Endothelial cell (in vitro differentiated cells): ENCODE results near the gene MVB12A. TPM values are rescaled to one million over a fixed set of nuclear protein-coding genes. Genes with fewer than 3 reads are reported as not detected.

ENCODE experiments used
- DNase-seq: peaks from one replicate; pipeline ENCODE4 v3.0.0; 2021; ENCODE audit warnings: low spot score
- H3K27ac Mint-ChIP-seq: one replicate; pipeline ENCODE4 v1.8.0; 2021; ENCODE audit warnings: mixed read lengths, inconsistent platforms; ENCODE audit not compliant: unreplicated experiment
- H3K27me3 Mint-ChIP-seq: one replicate; pipeline ENCODE4 v1.8.0; 2021; ENCODE audit warnings: mild to moderate bottlenecking, moderate library complexity, mixed read lengths, inconsistent platforms; ENCODE audit not compliant: unreplicated experiment
- H3K36me3 Mint-ChIP-seq: one replicate; pipeline ENCODE4 v1.8.0; 2021; ENCODE audit warnings: mild to moderate bottlenecking, low read depth, mixed read lengths, inconsistent platforms; ENCODE audit not compliant: unreplicated experiment
- H3K4me1 Mint-ChIP-seq: one replicate; pipeline ENCODE4 v1.8.0; 2021; ENCODE audit warnings: mild to moderate bottlenecking, mixed read lengths, inconsistent platforms; ENCODE audit not compliant: unreplicated experiment
- H3K4me3 Mint-ChIP-seq: one replicate; pipeline ENCODE4 v1.8.0; 2021; ENCODE audit warnings: mild to moderate bottlenecking, mixed read lengths, inconsistent platforms; ENCODE audit not compliant: unreplicated experiment
- H3K9me3 Mint-ChIP-seq: one replicate; pipeline ENCODE4 v1.8.0; 2021; ENCODE audit warnings: mixed read lengths, inconsistent platforms; ENCODE audit not compliant: unreplicated experiment
- CTCF ChIP-seq: fragments of 200-600 bp; sonication (generic); IDR thresholded peaks from one replicate; pipeline ENCODE4 v1.5.0; 2021; ENCODE audit warnings: antibody characterized with exemption; ENCODE audit not compliant: unreplicated experiment
- total RNA-seq: library from RNA; stranded (reverse); fragmentation: NEBNext Ultra II Directional; extraction: Animal tissue kit (Norgen Biotek cat#: 25700); gene quantifications from one replicate; pipeline ENCODE4 v1.2.1, GENCODE V29; 2021; ENCODE audit not compliant: unreplicated experiment

Gene MVB12A
- total RNA-seq, 1 donor from 2014 or later, result 107 TPM

GRCh38 chr19:17419154-17419620, 660 bp upstream of the MVB12A start:
- peaks cover 3% of the 10 kb centered on the region for H3K9me3 Mint-ChIP-seq
- H3K27me3 Mint-ChIP-seq, result peaks cover 11% of the 10 kb centered on the region
- DNase-seq, result no peak
- TF ChIP-seq CTCF, result no peak
- H3K27ac Mint-ChIP-seq, result peak overlapping the region; percentile 90
- peak overlapping the region; percentile 85 for H3K4me3 Mint-ChIP-seq
- H3K36me3 Mint-ChIP-seq, result peaks cover 8% of the 10 kb centered on the region
- peaks cover 26% of the 10 kb centered on the region for H3K4me1 Mint-ChIP-seq

GRCh38 chr19:17420475-17420924, 653 bp downstream of the MVB12A start:
- TF ChIP-seq CTCF, result no peak
- H3K27me3 Mint-ChIP-seq, result peaks cover 14% of the 10 kb centered on the region
- peaks cover 8% of the 10 kb centered on the region for H3K36me3 Mint-ChIP-seq
- peak overlapping the region; percentile 93 for H3K4me3 Mint-ChIP-seq
- peaks cover 3% of the 10 kb centered on the region for H3K9me3 Mint-ChIP-seq
- H3K4me1 Mint-ChIP-seq, result peaks cover 19% of the 10 kb centered on the region
- DNase-seq, result peak; percentile 40
- H3K27ac Mint-ChIP-seq, result no peak overlapping the region

- H3K27ac Mint-ChIP-seq, result no peak overlapping the region
- peaks cover 3% of the 10 kb centered on the region for H3K9me3 Mint-ChIP-seq
- H3K4me3 Mint-ChIP-seq, result no peak overlapping the region
Measured at GRCh38 chr19:17421942-17422341, 2.1 kb downstream of the MVB12A start.

GRCh38 chr19:17423429-17424208, 3.8 kb downstream of the MVB12A start:
- peaks cover 9% of the 10 kb centered on the region for H3K27me3 Mint-ChIP-seq
- peaks cover 3% of the 10 kb centered on the region for H3K9me3 Mint-ChIP-seq
- peaks cover 12% of the 10 kb centered on the region for H3K4me1 Mint-ChIP-seq
- peaks cover 8% of the 10 kb centered on the region for H3K36me3 Mint-ChIP-seq
- DNase-seq, result no peak
- no peak for TF ChIP-seq CTCF
- H3K4me3 Mint-ChIP-seq, result no peak overlapping the region
- H3K27ac Mint-ChIP-seq, result no peak overlapping the region

More at GRCh38 chr19:17421942-17422341, 2.1 kb downstream of the MVB12A start:
- H3K36me3 Mint-ChIP-seq, result peaks cover 8% of the 10 kb centered on the region
- TF ChIP-seq CTCF, result no peak
- peaks cover 13% of the 10 kb centered on the region for H3K4me1 Mint-ChIP-seq
- H3K27me3 Mint-ChIP-seq, result peaks cover 10% of the 10 kb centered on the region
- no peak for DNase-seq

- no peak for TF ChIP-seq CTCF
- Mint-ChIP-seq H3K9me3 (peaks cover 3% of the 10 kb centered on the region), H3K4me1 (peaks cover 4% of the 10 kb centered on the region), H3K27me3 (peaks cover 9% of the 10 kb centered on the region), H3K36me3 (peaks cover 11% of the 10 kb centered on the region), H3K27ac (no peak overlapping the region), H3K4me3 (no peak overlapping the region)
- DNase-seq, result peak; percentile 80
Measured at GRCh38 chr19:17424743-17425365, 5.0 kb downstream of the MVB12A start.
